ENCODE measurements around the gene WNT9B.

WNT9B gene

GRCh38 chr17:46859996-46860395 is 8.6 kb downstream of the WNT9B start:
- no peak for DNase-seq

- DNase-seq = no peak
Observed at GRCh38 chr17:46862949-46863348, 11.6 kb downstream of the WNT9B start.

GRCh38 chr17:46863383-46864121 is 12.2 kb downstream of the WNT9B start:
- DNase-seq = no peak

- peak; percentile 95 for DNase-seq
Observed at GRCh38 chr17:46865100-46865499, 13.7 kb downstream of the WNT9B start.

GRCh38 chr17:46866325-46866724 is 14.9 kb downstream of the WNT9B start:
- DNase-seq = no peak

- no peak for DNase-seq
Observed at GRCh38 chr17:46866747-46867146, 15.4 kb downstream of the WNT9B start.

- DNase-seq = no peak
Observed at GRCh38 chr17:46868689-46869187, 17.4 kb downstream of the WNT9B start.

- DNase-seq = no peak
Observed at GRCh38 chr17:46869296-46869695, 17.9 kb downstream of the WNT9B start.

- peak; percentile 51 for DNase-seq
Observed at GRCh38 chr17:46869975-46870803, 18.8 kb downstream of the WNT9B start.

- no peak for DNase-seq
Observed at GRCh38 chr17:46872421-46872820, 21.0 kb downstream of the WNT9B start.

- DNase-seq = no peak
Observed at GRCh38 chr17:46873941-46874645, 22.7 kb downstream of the WNT9B start.

GRCh38 chr17:46874906-46875305 is 23.5 kb downstream of the WNT9B start:
- DNase-seq = no peak

GRCh38 chr17:46875849-46876352 is 24.5 kb downstream of the WNT9B start:
- no peak for DNase-seq

- peak; percentile 86 for DNase-seq
Observed at GRCh38 chr17:46876353-46876887, 25.0 kb downstream of the WNT9B start.

- DNase-seq = no peak
Observed at GRCh38 chr17:46876926-46877325, 25.5 kb downstream of the WNT9B start.

GRCh38 chr17:46877466-46877865 is 26.1 kb downstream of the WNT9B start:
- no peak for DNase-seq

- peak; percentile 54 for DNase-seq
Observed at GRCh38 chr17:46878055-46878454, 26.7 kb downstream of the WNT9B start.

- DNase-seq = no peak
Observed at GRCh38 chr17:46879101-46879500, 27.7 kb downstream of the WNT9B start.

- peak; percentile 51 for DNase-seq
Observed at GRCh38 chr17:46881015-46881414, 29.6 kb downstream of the WNT9B start.

GRCh38 chr17:46882666-46883065 is 31.3 kb downstream of the WNT9B start:
- peak; percentile 52 for DNase-seq

GRCh38 chr17:46883871-46884520 is 32.6 kb downstream of the WNT9B start:
- no peak for DNase-seq

GRCh38 chr17:46884552-46884951 is 33.2 kb downstream of the WNT9B start:
- no peak for DNase-seq
